ENCODE results near the gene MED27. TPM values are rescaled to one million over a fixed set of nuclear protein-coding genes. Genes with fewer than 3 reads are reported as not detected.

MED27 gene
- total RNA-seq, 2 donors from 2014 or later, result 12.0 to 18.8 TPM

DNA sequence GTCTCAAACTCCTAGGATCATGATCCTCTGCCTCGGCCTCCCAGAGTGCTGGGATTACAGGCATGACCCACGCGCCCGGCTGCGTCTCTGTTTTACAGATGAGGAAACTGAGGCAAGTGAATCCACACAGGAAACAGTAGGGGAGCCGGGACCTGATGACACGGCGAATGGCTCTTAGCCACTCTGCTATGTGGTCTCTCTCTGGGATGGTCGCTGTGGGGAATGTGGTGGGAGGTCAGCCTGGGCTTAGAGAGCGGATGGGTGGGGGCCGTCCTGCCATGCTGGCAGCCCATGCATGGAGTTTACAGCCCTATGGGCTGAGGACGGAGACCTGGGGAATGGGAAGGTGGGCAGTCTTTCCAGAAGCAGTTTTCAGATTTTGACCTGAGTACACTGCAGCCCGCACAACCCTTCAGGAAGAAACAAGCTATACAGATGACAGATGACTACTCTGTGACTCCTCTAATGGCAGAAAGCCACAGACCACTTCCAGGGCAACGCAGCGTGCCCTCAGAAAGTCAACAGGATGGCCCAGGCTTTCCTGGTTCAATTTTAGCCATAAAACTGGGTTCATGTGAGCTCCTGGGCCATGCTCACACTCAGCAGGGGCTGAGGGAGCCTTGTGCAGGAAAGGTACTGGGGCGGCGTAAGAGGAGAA, 203.7 kb downstream of the MED27 start:
- Histone ChIP-seq H3K4me3 (no peak overlapping the region), H3K27me3 (no peaks in the 10 kb centered on the region), H3K4me1 (no peaks in the 10 kb centered on the region), H3K36me3 (no peaks in the 10 kb centered on the region), H3K9ac (ENCODE audit: low read depth in 2 of 2, low read length in 2 of 2) (no peak overlapping the region), H3K27ac (no peak overlapping the region), H3K9me3 (no peaks in the 10 kb centered on the region)
- no peak for DNase-seq
- intact Hi-C loops (cut with DNase I), result no loop called here
- TF ChIP-seq CTCF (IDR thresholded peaks at IDR 0.05), result no peak

- intact Hi-C loops (cut with DNase I), result no loop called here
- no peak overlapping the region for H3K4me3 ChIP-seq
- H3K9me3 ChIP-seq, result no peaks in the 10 kb centered on the region
- H3K4me1 ChIP-seq, result no peaks in the 10 kb centered on the region
- H3K36me3 ChIP-seq, result no peaks in the 10 kb centered on the region
- H3K27me3 ChIP-seq, result no peaks in the 10 kb centered on the region
- DNase-seq, result no peak
- H3K27ac ChIP-seq, result no peak overlapping the region
- TF ChIP-seq CTCF (IDR thresholded peaks at IDR 0.05), result no peak
- H3K9ac ChIP-seq (ENCODE audit: low read depth in 2 of 2, low read length in 2 of 2), result no peak overlapping the region
Measured at GRCh38 chr9:131874916-131875670, 204.6 kb downstream of the MED27 start.

- Histone ChIP-seq H3K4me1 (no peaks in the 10 kb centered on the region), H3K4me3 (no peak overlapping the region), H3K9me3 (no peaks in the 10 kb centered on the region), H3K9ac (ENCODE audit: low read depth in 2 of 2, low read length in 2 of 2) (no peak overlapping the region), H3K27ac (no peak overlapping the region), H3K36me3 (no peaks in the 10 kb centered on the region), H3K27me3 (no peaks in the 10 kb centered on the region)
- DNase-seq, result no peak
- no peak for TF ChIP-seq CTCF (IDR thresholded peaks at IDR 0.05)
- intact Hi-C loops (cut with DNase I), result no loop called here
Measured at GRCh38 chr9:131874447-131874846, 205.2 kb downstream of the MED27 start.

- Histone ChIP-seq H3K4me1 (no peaks in the 10 kb centered on the region), H3K27me3 (no peaks in the 10 kb centered on the region), H3K4me3 (no peak overlapping the region), H3K9me3 (no peaks in the 10 kb centered on the region), H3K9ac (ENCODE audit: low read depth in 2 of 2, low read length in 2 of 2) (no peak overlapping the region), H3K27ac (no peak overlapping the region), H3K36me3 (no peaks in the 10 kb centered on the region)
- intact Hi-C loops (cut with DNase I), result no loop called here
- TF ChIP-seq CTCF (IDR thresholded peaks at IDR 0.05), result no peak
- no peak for DNase-seq
Measured at GRCh38 chr9:131873891-131874440, 205.7 kb downstream of the MED27 start.

DNA sequence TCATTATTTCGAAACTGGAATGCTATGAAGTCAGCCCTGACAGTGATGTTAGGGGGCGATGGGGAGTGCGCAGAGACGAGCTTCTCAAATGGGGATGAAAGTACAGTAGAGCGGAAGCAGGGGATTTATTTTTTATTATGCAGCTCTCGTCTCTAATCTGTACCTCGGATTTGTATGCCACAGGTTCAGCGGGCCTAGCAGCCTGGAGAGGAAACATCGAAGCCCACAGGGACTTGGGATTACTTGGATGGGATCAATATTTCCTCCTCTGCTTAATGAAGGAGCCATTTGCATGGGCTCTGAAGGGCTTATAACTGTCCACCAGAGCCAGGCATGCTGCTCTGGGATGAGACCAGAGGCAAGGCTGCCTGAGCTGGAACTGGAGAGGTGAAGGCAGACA, 206.3 kb downstream of the MED27 start:
- TF ChIP-seq CTCF (IDR thresholded peaks at IDR 0.05), result no peak
- Histone ChIP-seq H3K4me1 (no peaks in the 10 kb centered on the region), H3K4me3 (no peak overlapping the region), H3K27ac (no peak overlapping the region), H3K9me3 (no peaks in the 10 kb centered on the region), H3K36me3 (no peaks in the 10 kb centered on the region), H3K27me3 (no peaks in the 10 kb centered on the region), H3K9ac (ENCODE audit: low read depth in 2 of 2, low read length in 2 of 2) (no peak overlapping the region)
- intact Hi-C loops (cut with DNase I), result no loop called here
- DNase-seq, result no peak

Measured in colonic mucosa (tissue), 4 donors.